Upper lobe of left lung (tissue), 4 donors: Measurements from ENCODE around the gene UST.
"Not testable (repeated sequence)": the region's sequence is repeated elsewhere in the genome, so short reads cannot be mapped to it uniquely, and the experiment has no call there.

Experiments used
- EP300 ChIP-seq, 4 donors: sonication (generic); formaldehyde crosslinking; IDR thresholded peaks; one replicate each; pipeline ENCODE4 v1.5.1; 2017; ENCODE audit warnings: antibody characterized with exemption in 4 of 4, control low read depth in 2 of 4
- POLR2A ChIP-seq, 4 donors: fragments of 450-650 bp; IDR thresholded peaks; one replicate each; pipeline ENCODE4 v1.5.1; 2016 to 2017; ENCODE audit warnings: antibody characterized with exemption in 4 of 4, mild to moderate bottlenecking in 2 of 4
- POLR2AphosphoS5 ChIP-seq, 2 donors: sonication (generic); formaldehyde crosslinking; IDR thresholded peaks; one replicate each; pipeline ENCODE4 v1.5.1; 2017; ENCODE audit warnings: antibody characterized with exemption in 2 of 2
- TF ChIP-seq, protein P1 (sequence below), 6 experiments: fragments of 450-650 bp in 4 of 6; fragments of 200-600 bp in 2 of 6; sonication (generic) in 2 of 6; IDR thresholded peaks; one replicate each; pipeline ENCODE4 v1.5.1; 2016 to 2019; ENCODE audit warnings: antibody characterized with exemption in 6 of 6

DNA sequence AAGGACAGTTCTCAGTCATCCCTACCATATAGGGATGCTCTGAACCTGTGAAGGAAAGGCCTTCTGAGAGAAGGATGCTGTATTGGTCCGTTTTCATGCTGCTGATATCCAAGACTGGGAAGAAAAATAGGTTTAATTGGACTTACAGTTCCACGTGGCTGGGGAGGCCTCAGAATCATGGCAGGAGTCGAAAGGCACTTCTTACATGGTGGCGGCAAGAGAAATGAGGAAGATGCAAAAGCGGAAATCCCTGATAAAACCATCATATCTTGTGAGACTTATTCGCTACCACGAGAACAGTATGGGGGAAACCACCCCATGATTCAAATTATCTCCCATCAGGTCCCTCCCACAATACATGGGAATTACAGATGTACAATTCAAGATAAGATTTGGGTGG lies 209.3 kb downstream of the UST start:
- TF ChIP-seq, protein P1, sequence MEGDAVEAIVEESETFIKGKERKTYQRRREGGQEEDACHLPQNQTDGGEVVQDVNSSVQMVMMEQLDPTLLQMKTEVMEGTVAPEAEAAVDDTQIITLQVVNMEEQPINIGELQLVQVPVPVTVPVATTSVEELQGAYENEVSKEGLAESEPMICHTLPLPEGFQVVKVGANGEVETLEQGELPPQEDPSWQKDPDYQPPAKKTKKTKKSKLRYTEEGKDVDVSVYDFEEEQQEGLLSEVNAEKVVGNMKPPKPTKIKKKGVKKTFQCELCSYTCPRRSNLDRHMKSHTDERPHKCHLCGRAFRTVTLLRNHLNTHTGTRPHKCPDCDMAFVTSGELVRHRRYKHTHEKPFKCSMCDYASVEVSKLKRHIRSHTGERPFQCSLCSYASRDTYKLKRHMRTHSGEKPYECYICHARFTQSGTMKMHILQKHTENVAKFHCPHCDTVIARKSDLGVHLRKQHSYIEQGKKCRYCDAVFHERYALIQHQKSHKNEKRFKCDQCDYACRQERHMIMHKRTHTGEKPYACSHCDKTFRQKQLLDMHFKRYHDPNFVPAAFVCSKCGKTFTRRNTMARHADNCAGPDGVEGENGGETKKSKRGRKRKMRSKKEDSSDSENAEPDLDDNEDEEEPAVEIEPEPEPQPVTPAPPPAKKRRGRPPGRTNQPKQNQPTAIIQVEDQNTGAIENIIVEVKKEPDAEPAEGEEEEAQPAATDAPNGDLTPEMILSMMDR (IDR thresholded peaks at IDR 0.05), result not testable (repeated sequence)
- TF ChIP-seq POLR2A, POLR2AphosphoS5, EP300 (IDR thresholded peaks at IDR 0.05): not testable (repeated sequence)
